ENCODE results near the gene PIK3R2. TPM values are rescaled to one million over a fixed set of nuclear protein-coding genes. Genes with fewer than 3 reads are reported as not detected.
A peak's percentile ranks its signal among the peaks of the same experiment; 100 is the strongest.

PIK3R2 gene
- total RNA-seq, 1 experiment from 2014 or later: 42.8 TPM

DNA sequence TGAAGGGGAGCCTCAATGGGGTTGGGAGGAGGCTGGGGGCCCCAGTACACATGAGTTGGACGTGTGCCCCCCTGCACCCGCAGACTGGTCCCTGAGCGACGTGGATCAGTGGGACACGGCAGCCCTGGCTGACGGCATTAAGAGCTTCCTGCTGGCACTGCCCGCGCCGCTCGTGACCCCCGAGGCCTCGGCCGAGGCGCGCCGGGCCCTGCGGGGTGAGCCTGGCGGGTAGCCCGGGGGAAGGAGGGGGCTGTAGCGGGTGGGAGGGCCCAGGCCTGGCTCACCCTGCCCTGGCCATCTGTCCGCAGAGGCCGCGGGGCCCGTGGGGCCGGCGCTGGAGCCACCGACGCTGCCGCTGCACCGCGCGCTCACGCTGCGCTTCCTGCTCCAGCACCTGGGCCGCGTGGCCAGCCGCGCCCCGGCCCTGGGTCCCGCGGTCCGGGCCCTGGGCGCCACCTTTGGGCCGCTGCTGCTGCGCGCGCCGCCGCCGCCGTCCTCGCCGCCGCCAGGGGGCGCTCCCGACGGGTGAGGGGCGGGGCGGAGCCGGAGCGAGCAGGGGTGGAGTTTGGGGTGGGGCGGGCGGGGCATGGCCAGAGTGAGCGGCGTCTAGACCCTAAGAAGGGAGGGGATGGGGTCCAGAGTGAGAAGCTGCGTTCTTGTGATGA, 8.1 kb downstream of the PIK3R2 start:
- H2AK5ac ChIP-seq (ENCODE audit: insufficient read length, low read length): no peak overlapping the region
- H3K23me2 ChIP-seq (ENCODE audit: insufficient read length, low read depth, low read length, poor library complexity, severe bottlenecking): peaks cover 3% of the 10 kb centered on the region
- peak; percentile 76 for DNase-seq
- no peak overlapping the region for H2BK15ac ChIP-seq (ENCODE audit: low read depth, low read length)
- 0 out of 2 replicates have a peak, but pooled peaks cover 2% of the 10 kb centered on the region for H3K4me1 ChIP-seq (ENCODE audit: insufficient read depth, low read length)
- H4K20me1 ChIP-seq (ENCODE audit: control insufficient read depth, insufficient read depth, insufficient read length): no peaks in the 10 kb centered on the region
- H3K18ac ChIP-seq (ENCODE audit: insufficient read length, low read depth, low read length): no peak overlapping the region
- no peak overlapping the region for H2BK12ac ChIP-seq (ENCODE audit: insufficient read length, low read depth, low read length)
- no peaks in the 10 kb centered on the region for H3K27me3 ChIP-seq (ENCODE audit: insufficient read depth, low read length)
- H4K91ac ChIP-seq (ENCODE audit: insufficient read length, low read depth, low read length): no peak overlapping the region
- Mint-ChIP-seq H3K4me3 (peak overlapping the region in 1 of 2 experiments; percentile 9; a peak in 1 of 5 replicates), H3K4me1 (peaks cover 4 to 21% of the 10 kb centered on the region in 2 experiments; a peak in 2 of 4 replicates), H3K9me3 (no peaks in the 10 kb centered on the region), H3K36me3 (ENCODE audit: insufficient read depth in 1 of 3, low read depth in 3 of 3) (peaks cover 24 to 40% (median 37%) of the 10 kb centered on the region in 3 experiments; a peak in 6 of 7 replicates), H3K27me3 (ENCODE audit: low read depth) (no peaks in the 10 kb centered on the region), H3K27ac (peak overlapping the region in 1 of 3 experiments; percentile 64; a peak in 1 of 7 replicates)
- H3K9me3 ChIP-seq (ENCODE audit: control insufficient read depth, low read depth, low read length): no peaks in the 10 kb centered on the region
- H2BK120ac ChIP-seq (ENCODE audit: low read depth, low read length, poor library complexity, severe bottlenecking): no peak overlapping the region
- no peaks in the 10 kb centered on the region for H3K79me2 ChIP-seq (ENCODE audit: insufficient read depth, low read length)
- H2BK5ac ChIP-seq (ENCODE audit: insufficient read length, low read length): no peak overlapping the region
- H3K4ac ChIP-seq (ENCODE audit: low read depth, low read length): no peak overlapping the region
- H3K14ac ChIP-seq (ENCODE audit: insufficient read depth, low read length): peak overlapping the region; percentile 38
- TF ChIP-seq, protein P1, sequence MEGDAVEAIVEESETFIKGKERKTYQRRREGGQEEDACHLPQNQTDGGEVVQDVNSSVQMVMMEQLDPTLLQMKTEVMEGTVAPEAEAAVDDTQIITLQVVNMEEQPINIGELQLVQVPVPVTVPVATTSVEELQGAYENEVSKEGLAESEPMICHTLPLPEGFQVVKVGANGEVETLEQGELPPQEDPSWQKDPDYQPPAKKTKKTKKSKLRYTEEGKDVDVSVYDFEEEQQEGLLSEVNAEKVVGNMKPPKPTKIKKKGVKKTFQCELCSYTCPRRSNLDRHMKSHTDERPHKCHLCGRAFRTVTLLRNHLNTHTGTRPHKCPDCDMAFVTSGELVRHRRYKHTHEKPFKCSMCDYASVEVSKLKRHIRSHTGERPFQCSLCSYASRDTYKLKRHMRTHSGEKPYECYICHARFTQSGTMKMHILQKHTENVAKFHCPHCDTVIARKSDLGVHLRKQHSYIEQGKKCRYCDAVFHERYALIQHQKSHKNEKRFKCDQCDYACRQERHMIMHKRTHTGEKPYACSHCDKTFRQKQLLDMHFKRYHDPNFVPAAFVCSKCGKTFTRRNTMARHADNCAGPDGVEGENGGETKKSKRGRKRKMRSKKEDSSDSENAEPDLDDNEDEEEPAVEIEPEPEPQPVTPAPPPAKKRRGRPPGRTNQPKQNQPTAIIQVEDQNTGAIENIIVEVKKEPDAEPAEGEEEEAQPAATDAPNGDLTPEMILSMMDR (conservative IDR thresholded peaks at IDR 0.05): peak; percentile 68
- no peak overlapping the region for H3K9ac ChIP-seq (ENCODE audit: extremely low read depth, insufficient read length, low read length)
- H2BK20ac ChIP-seq (ENCODE audit: low read depth, low read length, poor library complexity, severe bottlenecking): no peak overlapping the region
- WGBS (ENCODE audit: extremely low coverage, insufficient read length, low lambda C conversion rate): no CpG with 5 or more reads among the region's 66 CpGs
- H3T11ph ChIP-seq (ENCODE audit: low read length): no peak overlapping the region
- no peaks in the 10 kb centered on the region for H3K79me1 ChIP-seq (ENCODE audit: insufficient read depth, low read depth, low read length, poor library complexity, severe bottlenecking)
- no peak overlapping the region for H4K5ac ChIP-seq (ENCODE audit: insufficient read length, low read depth, low read length)
- no peak overlapping the region for H2AFZ ChIP-seq (ENCODE audit: low read length)
- H4K8ac ChIP-seq (replicated peaks; ENCODE audit: insufficient read length, low read depth, low read length): peak overlapping the region; percentile 19
- no peak overlapping the region for H3K56ac ChIP-seq (ENCODE audit: insufficient read length, low read depth, low read length)
- H3K4me2 ChIP-seq (ENCODE audit: insufficient read depth, insufficient read length, low read length): peak overlapping the region; percentile 45
- no peak overlapping the region for H3K23ac ChIP-seq (ENCODE audit: insufficient read length, low read depth, low read length)
- H3K27ac ChIP-seq (ENCODE audit: insufficient read length, low read depth, low read length): no peak overlapping the region

All from H9 (cell line).